HepG2 (cell line): ENCODE results near the gene NAIF1. TPM values are rescaled to one million over a fixed set of nuclear protein-coding genes. Genes with fewer than 3 reads are reported as not detected.

Experiments
- AFF4 ChIP-seq: sonication (generic); formaldehyde crosslinking; IDR thresholded peaks from 2 replicates; pipeline ENCODE4 v1.4.0; 2020; ENCODE audit warnings: missing genetic modification reagents
- AGO1 ChIP-seq: fragments of 200-400 bp; formaldehyde crosslinking; IDR thresholded peaks from 2 replicates; pipeline ENCODE4 v1.6.1; 2017; ENCODE audit warnings: mild to moderate bottlenecking, low read depth, low read length, moderate library complexity; ENCODE audit not compliant: poor library complexity, severe bottlenecking
- EZH2 ChIP-seq: conservative IDR thresholded peaks from 2 replicates; pipeline ENCODE4 v1.6.1; 2012; ENCODE audit warnings: mild to moderate bottlenecking, low read depth, low read length, moderate library complexity
- GPN1 ChIP-seq: sonication (generic); formaldehyde crosslinking; IDR thresholded peaks from 2 replicates; pipeline ENCODE4 v1.5.1; 2020; ENCODE audit warnings: missing genetic modification reagents, borderline replicate concordance
- HDAC1 ChIP-seq: sonication (generic); formaldehyde crosslinking; IDR thresholded peaks from 2 replicates; pipeline ENCODE4 v1.5.1; 2020; ENCODE audit warnings: mild to moderate bottlenecking, missing genetic modification reagents
- ISL2 ChIP-seq: sonication (generic); formaldehyde crosslinking; IDR thresholded peaks from 2 replicates; pipeline ENCODE4 v1.5.0; 2020; ENCODE audit warnings: missing genetic modification reagents
- JUND ChIP-seq: sonication (generic); formaldehyde crosslinking; IDR thresholded peaks from 2 replicates; pipeline ENCODE4 v1.8.0; 2022; ENCODE audit warnings: mild to moderate bottlenecking, missing genetic modification reagents
- MYC ChIP-seq: sonication (generic); formaldehyde crosslinking; IDR thresholded peaks from 2 replicates; pipeline ENCODE4 v1.9.0; 2021; ENCODE audit warnings: missing genetic modification reagents, borderline replicate concordance
- PAX8 ChIP-seq: sonication (generic); formaldehyde crosslinking; IDR thresholded peaks from 2 replicates; pipeline ENCODE4 v1.8.0; 2022; ENCODE audit warnings: mild to moderate bottlenecking, missing genetic modification reagents, borderline replicate concordance
- PHF21A ChIP-seq: sonication (generic); formaldehyde crosslinking; IDR thresholded peaks from 2 replicates; pipeline ENCODE4 v1.5.0; 2020; ENCODE audit warnings: mild to moderate bottlenecking, missing genetic modification reagents
- POGZ ChIP-seq: sonication (generic); formaldehyde crosslinking; IDR thresholded peaks from 2 replicates; pipeline ENCODE4 v1.4.0; 2020; ENCODE audit warnings: mild to moderate bottlenecking, missing genetic modification reagents
- POLR2A ChIP-seq, 2 experiments: IDR thresholded peaks; 2 replicates each; pipeline ENCODE4 v1.6.1; 2011; ENCODE audit warnings: low read depth in 2 of 2, low read length in 2 of 2, mild to moderate bottlenecking in 1 of 2, moderate library complexity in 1 of 2; ENCODE audit not compliant: insufficient read depth in 1 of 2
- SALL2 ChIP-seq: sonication (generic); formaldehyde crosslinking; IDR thresholded peaks from 2 replicates; pipeline ENCODE4 v1.8.1; 2023; ENCODE audit warnings: mild to moderate bottlenecking, missing genetic modification reagents, inconsistent platforms
- TP53 ChIP-seq: sonication (generic); formaldehyde crosslinking; conservative IDR thresholded peaks from 2 replicates; pipeline ENCODE4 v1.4.0; 2020; ENCODE audit warnings: missing genetic modification reagents
- TSC22D2 ChIP-seq: sonication (generic); formaldehyde crosslinking; IDR thresholded peaks from 2 replicates; pipeline ENCODE4 v1.5.1; 2020; ENCODE audit warnings: missing genetic modification reagents, mild to moderate bottlenecking, borderline replicate concordance
- USF2 ChIP-seq, 2 experiments: sonication (generic) in 1 of 2; formaldehyde crosslinking in 1 of 2; IDR thresholded peaks; 2 replicates each; pipeline versions ENCODE4 v1.5.1 to v1.6.1; 2011 to 2020; ENCODE audit warnings: borderline replicate concordance in 1 of 2, low read depth in 1 of 2, low read length in 1 of 2, mild to moderate bottlenecking in 1 of 2, missing genetic modification reagents in 1 of 2, moderate library complexity in 1 of 2
- YEATS4 ChIP-seq: sonication (generic); formaldehyde crosslinking; IDR thresholded peaks from 2 replicates; pipeline ENCODE4 v1.4.0; 2020; ENCODE audit warnings: missing genetic modification reagents, borderline replicate concordance
- ZNF512 ChIP-seq: sonication (generic); formaldehyde crosslinking; IDR thresholded peaks from 2 replicates; pipeline ENCODE4 v1.4.0; 2020; ENCODE audit warnings: mild to moderate bottlenecking, missing genetic modification reagents
- ZNF569 ChIP-seq: sonication (generic); formaldehyde crosslinking; IDR thresholded peaks from 2 replicates; pipeline ENCODE4 v1.5.0; 2020; ENCODE audit warnings: mild to moderate bottlenecking, missing genetic modification reagents, moderate library complexity, borderline replicate concordance
- ZNF644 ChIP-seq: IDR thresholded peaks from 2 replicates; pipeline ENCODE4 v1.6.1; 2016; ENCODE audit warnings: low read depth
- ZNF660 ChIP-seq: sonication (generic); formaldehyde crosslinking; IDR thresholded peaks from 2 replicates; pipeline ENCODE4 v1.5.1; 2020; ENCODE audit warnings: mild to moderate bottlenecking, low read depth, missing genetic modification reagents, borderline replicate concordance
- ZNF703 ChIP-seq: sonication (generic); formaldehyde crosslinking; IDR thresholded peaks from 2 replicates; pipeline ENCODE4 v1.5.1; 2020; ENCODE audit warnings: missing genetic modification reagents, mild to moderate bottlenecking, moderate library complexity, borderline replicate concordance
- ZNF724P ChIP-seq: sonication (generic); formaldehyde crosslinking; IDR thresholded peaks from 2 replicates; pipeline ENCODE4 v1.8.0; 2022; ENCODE audit warnings: missing genetic modification reagents, borderline replicate concordance
- ZNF777 ChIP-seq: sonication (generic); formaldehyde crosslinking; IDR thresholded peaks from 2 replicates; pipeline ENCODE4 v1.4.0; 2020; ENCODE audit warnings: missing genetic modification reagents
- ZNF850 ChIP-seq: sonication (generic); formaldehyde crosslinking; conservative IDR thresholded peaks from 2 replicates; pipeline ENCODE4 v1.9.0; 2021; ENCODE audit warnings: mild to moderate bottlenecking, missing genetic modification reagents
- polyA plus RNA-seq, 8 experiments: library from polyadenylated mRNA; depleted of rRNA in 3 of 8; stranded (reverse) in 7 of 8; unstranded in 1 of 8; fragments of >200 nt; fragmentation: Illumina TruSeq in 4 of 8; extraction: Trizol in 4 of 8; gene quantifications; 2 replicates each; pipeline versions ENCODE4 v1.2.1 to v1.2.3, GENCODE V29; 2011 to 2016; ENCODE audit warnings: low read depth in 4 of 8, missing spikeins in 1 of 8, mixed read lengths in 1 of 8; ENCODE audit not compliant: insufficient read depth in 1 of 8
- total RNA-seq, 5 experiments: library from RNA; depleted of rRNA; stranded (reverse); fragments of >200 nt; fragmentation: Illumina TruSeq; extraction: Trizol; gene quantifications; 2 replicates each; pipeline ENCODE4 v1.2.3, GENCODE V29; 2016; ENCODE audit warnings: low read depth in 1 of 5

Gene NAIF1
- total and polyA plus RNA-seq, 2 of the 13 experiments (the other 11 are each of a cell fraction or from before 2014, with no cell fraction given), result 6.0 to 6.9 TPM

DNA sequence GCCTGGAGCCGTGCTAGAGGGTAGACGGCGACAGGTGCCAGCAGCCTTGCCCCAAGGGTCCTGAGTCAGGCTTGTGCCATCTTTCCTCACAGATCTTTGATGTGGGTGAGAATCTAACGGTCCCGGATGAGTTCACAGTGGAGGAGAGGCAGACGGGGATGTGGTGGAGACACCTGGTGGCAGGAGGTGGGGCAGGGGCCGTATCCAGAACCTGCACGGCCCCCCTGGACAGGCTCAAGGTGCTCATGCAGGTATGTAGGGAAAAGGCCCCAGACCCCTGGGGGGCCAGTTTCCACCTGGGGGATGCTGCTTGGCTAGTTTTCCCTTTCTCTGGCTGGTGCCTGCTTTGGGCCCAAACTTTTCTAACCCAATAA is 36.5 kb upstream of the NAIF1 start (continued):
- TF ChIP-seq PAX8 (CRISPR knock-in tag) (no peak), MYC (no peak), ZNF703 (CRISPR knock-in tag) (0 out of 2 replicates have a peak, but pooled peaks have one; percentile 4), POLR2A (IDR thresholded peaks at IDR 0.05; ENCODE audit: insufficient read depth in 1 of 2, low read depth in 2 of 2, low read length in 2 of 2) (no peak), ZNF777 (no peak), POGZ (no peak), USF2 (IDR thresholded peaks at IDR 0.05; ENCODE audit: low read depth, low read length) (no peak), USF2 (CRISPR knock-in tag; IDR thresholded peaks at IDR 0.05; ENCODE audit: borderline replicate concordance) (no peak; the same call in 1 of the 2 replicates), ZNF850 (CRISPR knock-in tag) (0 out of 2 replicates have a peak, but pooled peaks have one; percentile 57), ZNF569 (CRISPR knock-in tag) (no peak), YEATS4 (CRISPR knock-in tag) (no peak), AFF4 (CRISPR knock-in tag) (no peak), ZNF512 (CRISPR knock-in tag) (no peak), TSC22D2 (CRISPR knock-in tag) (no peak), ZNF644 (CRISPR knock-in tag) (no peak), GPN1 (CRISPR knock-in tag) (no peak), SALL2 (no peak), ISL2 (CRISPR knock-in tag) (no peak), JUND (CRISPR knock-in tag) (peak; percentile 10; the same call in 1 of the 2 replicates), PHF21A (CRISPR knock-in tag) (no peak), TP53 (no peak), EZH2 (no peak), HDAC1 (no peak), ZNF724P (CRISPR knock-in tag) (no peak), ZNF660 (CRISPR knock-in tag) (no peak), AGO1 (no peak)
